Dermis blood vessel endothelial cell (primary cell): ENCODE results near the gene EIF2B2. TPM values are rescaled to one million over a fixed set of nuclear protein-coding genes. Genes with fewer than 3 reads are reported as not detected.

Source experiments
- DNase-seq: peaks from one replicate; pipeline ENCODE4 v3.0.0; 2010
- total RNA-seq: library from RNA; depleted of rRNA; stranded (reverse); fragments of >200 nt; gene quantifications from 2 replicates; pipeline ENCODE4 v1.2.3, GENCODE V29; 2014

The EIF2B2 gene
- total RNA-seq, result 85.6 and 134 TPM in 2 replicates

- peak; percentile 97 for DNase-seq
These were observed at the start of gene EIF2B2 for GRCh38 chr14:75002392-75003249. Gene EIF2B2, plus strand, starts transcription at chr14:75002921. Its CDS starts 70 bp downstream, at chr14:75002991.

GRCh38 chr14:74953686-74954085, 49.0 kb upstream of the EIF2B2 start:
- no peak for DNase-seq

- DNase-seq, result peak; percentile 59
These were observed 48.3 kb upstream of the EIF2B2 start for GRCh38 chr14:74954232-74954946.

DNA sequence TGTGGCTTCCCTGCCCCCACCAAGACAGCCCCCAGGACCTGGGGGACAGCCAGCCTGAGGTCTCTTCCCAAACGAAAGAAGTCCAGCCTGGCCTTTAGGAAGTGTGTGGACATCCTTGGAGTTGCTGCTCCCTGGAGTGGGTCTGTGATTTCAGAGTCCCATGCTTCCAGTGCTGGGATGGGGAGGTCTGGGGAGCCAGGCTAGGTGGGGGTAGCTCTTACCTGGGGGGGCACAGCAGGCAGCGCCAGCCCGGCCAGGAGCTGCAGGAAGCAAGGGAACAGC, 47.8 kb upstream of the EIF2B2 start:
- DNase-seq, result no peak

DNA sequence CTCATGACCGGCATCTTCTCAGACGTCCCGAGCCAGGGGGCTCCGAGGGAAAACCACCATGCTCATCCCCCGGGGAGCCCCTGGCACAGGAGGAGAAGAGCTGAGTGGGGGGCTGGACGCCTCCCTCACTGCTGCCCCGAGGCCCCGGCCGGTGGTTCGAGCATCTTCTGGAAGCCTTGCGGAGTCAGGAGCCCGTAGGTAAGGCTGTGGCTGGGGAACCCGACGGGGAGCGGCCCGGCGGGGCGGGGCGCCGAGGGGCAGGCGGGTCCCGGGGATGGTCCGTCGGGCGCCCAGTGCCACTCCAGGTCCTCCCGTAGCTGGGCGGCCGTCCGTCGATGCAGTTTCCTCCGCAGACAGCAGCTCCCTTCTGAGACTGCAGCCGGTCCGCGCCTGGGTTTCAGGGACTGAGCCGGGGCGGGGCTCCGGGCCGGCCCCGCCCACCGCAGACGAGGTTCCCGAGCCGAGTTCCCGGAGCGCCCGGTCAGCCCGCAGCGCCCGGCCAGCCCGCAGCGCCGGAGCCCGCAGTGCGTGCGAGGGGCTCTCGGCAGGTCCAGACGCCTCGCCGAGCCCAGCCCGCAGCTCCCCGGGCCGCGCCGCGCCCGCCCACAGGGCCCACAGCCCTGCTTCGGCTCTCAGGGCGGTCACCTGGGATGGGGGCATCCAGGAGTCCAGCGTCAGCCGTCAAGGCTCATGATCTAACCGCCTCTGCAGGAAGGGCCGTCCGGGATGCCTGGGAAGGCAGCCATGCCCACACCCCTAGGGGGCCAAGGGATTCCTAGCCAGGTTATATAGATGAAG, 47.3 kb upstream of the EIF2B2 start, which contains the start of gene PGF:
TSS of gene PGF (minus strand) at position 369 of the 798 bp plus-strand sequence. CDS start at position 14, 355 bp downstream.
- DNase-seq, result peak; percentile 84

GRCh38 chr14:74956027-74956279, 46.8 kb upstream of the EIF2B2 start:
- no peak for DNase-seq

- no peak for DNase-seq
These were observed 46.2 kb upstream of the EIF2B2 start for GRCh38 chr14:74956280-74957072.

DNA sequence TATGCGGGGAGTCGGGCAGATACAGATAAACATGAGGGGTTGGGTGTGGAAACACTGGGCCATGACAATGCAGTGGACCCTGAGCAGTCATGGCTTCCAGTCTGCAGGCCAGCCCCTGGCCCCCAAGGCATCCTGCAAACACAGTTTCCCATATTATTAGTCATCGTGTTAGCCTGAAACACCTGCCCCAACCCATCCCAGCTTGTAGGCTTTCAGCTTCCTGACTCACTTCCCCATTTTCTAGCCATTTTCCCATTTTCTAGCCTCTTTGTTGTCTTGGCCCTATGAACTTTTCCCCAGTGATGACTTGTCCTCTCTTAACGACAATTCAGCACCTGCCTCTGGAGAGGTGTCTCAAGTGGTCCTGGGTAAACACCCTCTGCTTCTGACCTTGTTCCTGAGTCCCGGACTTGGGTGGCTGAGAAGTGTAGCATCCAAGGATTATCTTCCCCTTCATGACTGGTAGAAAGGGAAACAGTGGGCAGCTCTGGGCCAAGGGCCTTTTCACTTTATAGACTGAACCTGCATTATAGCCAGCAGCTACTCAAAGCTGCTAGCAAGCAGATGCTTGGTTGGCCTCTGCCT, 43.0 kb upstream of the EIF2B2 start:
- peak; percentile 55 for DNase-seq

GRCh38 chr14:74960736-74961135, 42.0 kb upstream of the EIF2B2 start:
- DNase-seq, result no peak

GRCh38 chr14:74961238-74961911, 41.3 kb upstream of the EIF2B2 start:
- no peak for DNase-seq

- no peak for DNase-seq
These were observed 40.7 kb upstream of the EIF2B2 start for GRCh38 chr14:74962046-74962445.

DNA sequence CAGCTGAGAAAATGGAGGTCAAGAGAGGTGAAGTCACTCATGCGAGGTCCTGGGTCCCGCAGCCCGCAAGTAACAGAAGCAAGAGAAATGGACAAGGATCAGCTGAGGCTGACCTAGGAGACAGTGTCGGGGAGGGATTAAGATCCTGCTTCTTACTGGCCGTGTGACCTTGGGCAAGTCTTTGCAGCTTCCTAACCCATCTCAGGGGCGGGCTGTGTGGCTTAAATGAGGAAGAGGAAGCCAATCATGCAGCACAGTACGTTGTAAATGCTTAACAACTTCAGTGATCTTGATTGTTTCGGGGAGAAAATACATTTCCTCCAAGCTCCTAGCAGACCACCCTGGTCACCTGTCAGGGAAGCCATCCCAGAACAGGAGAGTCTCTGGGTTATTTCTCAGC, 40.2 kb upstream of the EIF2B2 start:
- DNase-seq, result no peak

DNA sequence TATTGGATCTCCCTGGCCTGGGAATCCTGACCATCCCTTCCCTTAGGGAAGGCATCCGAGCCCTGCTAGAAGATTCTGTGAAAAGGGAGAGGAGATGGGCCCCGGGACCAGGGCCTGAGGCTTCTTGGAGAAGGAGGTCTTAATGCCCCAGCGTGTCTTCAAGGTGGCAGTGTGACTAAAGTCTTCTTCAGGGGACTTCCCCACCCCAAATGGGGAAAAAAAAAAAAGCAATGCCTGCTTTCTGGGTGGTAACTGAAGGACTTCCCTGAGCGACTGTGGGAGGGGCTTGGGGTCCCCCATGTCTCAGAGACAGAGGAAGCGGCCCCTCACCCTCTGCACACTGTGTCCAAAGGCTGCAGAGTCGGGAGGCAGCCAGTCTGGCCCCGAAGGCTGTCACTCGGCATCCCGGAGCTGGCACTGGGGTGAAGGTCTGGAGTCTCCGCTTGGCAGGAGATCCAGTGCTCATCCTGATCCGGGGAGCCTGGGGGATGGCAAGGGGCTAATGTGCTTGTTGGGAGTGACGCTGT, 39.5 kb upstream of the EIF2B2 start:
- no peak for DNase-seq

- peak; percentile 50 for DNase-seq
These were observed 38.9 kb upstream of the EIF2B2 start for GRCh38 chr14:74963705-74964271.

GRCh38 chr14:74964787-74965485, 37.8 kb upstream of the EIF2B2 start:
- peak; percentile 89 for DNase-seq

DNA sequence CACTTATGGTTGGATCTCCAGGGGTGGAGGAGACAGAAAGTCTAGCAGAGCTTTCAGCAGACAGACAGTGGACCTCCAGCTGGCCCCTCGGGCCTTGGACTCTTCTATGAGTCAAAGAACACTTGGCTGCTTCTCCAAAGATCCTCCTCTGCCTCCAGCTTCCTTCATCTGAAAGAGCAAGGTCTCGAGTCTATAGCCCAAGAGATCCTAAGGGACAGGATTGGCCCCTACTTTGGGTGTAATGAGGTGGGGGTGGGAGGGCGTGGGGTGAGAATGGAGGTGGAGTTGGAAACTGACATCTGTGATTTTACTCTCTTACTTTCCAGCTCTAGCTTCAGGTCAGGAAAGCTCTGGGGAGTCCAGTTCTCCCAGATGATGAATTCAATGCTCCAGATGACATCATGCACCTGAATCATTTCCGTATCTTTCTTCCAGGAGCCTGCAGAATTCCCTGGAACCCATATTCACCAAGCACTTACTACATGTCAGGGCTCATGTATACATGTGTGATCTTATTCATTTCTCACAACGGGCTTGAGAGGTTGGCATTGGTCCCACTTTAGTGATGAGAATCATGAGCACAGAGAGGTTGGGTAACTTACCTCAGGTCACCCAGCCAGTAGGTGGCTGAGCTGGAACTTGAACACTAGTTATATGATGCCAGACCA, 37.1 kb upstream of the EIF2B2 start:
- peak; percentile 91 for DNase-seq

DNA sequence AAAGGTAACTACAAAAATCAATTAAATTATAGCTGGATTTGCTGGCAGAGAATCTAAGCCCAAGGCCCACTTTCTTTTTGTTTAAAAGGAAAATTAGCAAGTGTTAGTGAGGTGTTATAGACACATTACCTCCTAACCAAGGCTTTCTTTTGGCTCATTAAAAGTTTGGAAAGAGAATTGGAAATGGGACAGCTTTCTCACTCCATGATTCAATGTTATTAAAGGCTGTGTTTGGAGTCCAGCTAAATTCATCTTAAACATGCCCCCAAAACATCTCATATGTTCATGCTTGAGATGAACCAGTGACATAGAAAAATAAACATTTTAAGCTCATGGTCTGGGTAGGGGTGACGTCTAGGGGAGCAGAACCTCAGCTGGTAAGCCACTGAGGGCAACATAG, 33.9 kb upstream of the EIF2B2 start:
- no peak for DNase-seq

DNA sequence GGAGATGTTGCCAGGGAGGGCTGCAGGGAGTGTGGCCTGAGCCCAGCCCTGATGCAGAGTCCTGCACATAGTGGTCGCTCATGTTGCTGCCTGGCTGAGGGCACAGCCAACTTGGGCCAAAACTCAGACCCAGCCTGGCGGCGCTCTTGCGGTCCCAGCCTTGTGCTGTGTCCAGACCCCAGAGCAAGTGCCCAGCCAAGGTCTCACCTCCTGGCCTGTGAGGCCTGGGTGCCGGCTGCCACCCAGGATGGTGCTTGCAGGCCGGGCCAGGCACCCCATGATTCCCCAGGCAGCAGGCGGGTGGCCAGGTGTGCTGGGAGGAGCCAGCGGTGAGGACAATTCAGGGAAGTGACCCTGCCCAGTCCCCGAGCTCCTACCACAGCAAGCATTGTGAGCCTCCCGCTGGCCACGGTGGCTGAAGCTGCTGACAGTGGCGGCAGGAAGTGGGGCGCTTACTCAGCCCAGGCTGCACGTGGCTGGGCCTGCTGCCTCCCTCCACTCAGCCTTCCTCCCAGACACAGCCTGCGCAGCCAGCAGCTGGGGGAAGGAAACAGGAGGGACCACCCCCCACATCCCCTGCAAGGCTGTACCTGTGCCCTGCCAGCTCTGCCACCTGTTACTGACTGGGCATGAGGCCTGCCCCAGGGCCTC, 29.6 kb upstream of the EIF2B2 start:
- peak; percentile 93 for DNase-seq

DNA sequence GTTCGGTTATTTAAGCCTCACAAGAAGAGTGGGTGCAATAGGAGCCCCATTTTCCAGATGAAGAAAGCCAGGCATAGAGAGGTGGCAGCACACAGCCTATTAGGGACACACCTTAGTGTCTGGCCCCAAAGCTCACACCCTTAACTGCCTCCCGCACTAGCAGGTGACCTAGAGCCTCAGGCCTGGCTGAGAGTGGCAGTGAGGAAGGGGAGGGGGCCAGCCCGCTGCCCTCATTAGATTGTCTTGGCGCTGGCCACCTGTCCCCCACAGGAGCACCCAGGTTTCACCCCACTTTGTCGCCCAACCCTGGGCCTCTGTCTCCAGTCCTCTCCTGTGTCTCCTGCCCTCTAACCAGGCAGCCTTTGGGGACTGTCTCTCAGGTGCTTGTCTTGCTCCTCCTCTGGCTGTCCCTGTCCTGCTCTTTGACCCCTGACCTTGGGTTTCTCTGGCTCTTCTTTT, 28.8 kb upstream of the EIF2B2 start:
- no peak for DNase-seq
